Right lung (tissue), 5 donors: ENCODE results near the gene PACS1. TPM values are rescaled to one million over a fixed set of nuclear protein-coding genes. Genes with fewer than 3 reads are reported as not detected.
A peak's percentile ranks its signal among the peaks of the same experiment; 100 is the strongest.

Experiments used
- DNase-seq, 2 donors: peaks; one replicate each; pipeline ENCODE4 v3.0.0-alpha.2; 2013
- polyA plus RNA-seq, 5 donors: library from polyadenylated mRNA; unstranded; fragments of 120-200 nt; gene quantifications; one replicate each; pipeline versions ENCODE4 v1.2.1 to v1.2.3, GENCODE V29; 2013; ENCODE audit warnings: inconsistent platforms in 1 of 5, low replicate concordance in 1 of 5; ENCODE audit not compliant: insufficient read length in 5 of 5, insufficient read depth in 1 of 5

PACS1 gene
- polyA plus RNA-seq, 5 donors = 44.7 to 57.6 (median 49.0) TPM

- no peak for DNase-seq
These were observed 150.9 kb downstream of the PACS1 start for GRCh38 chr11:66221012-66221411.

GRCh38 chr11:66221726-66222236, 151.7 kb downstream of the PACS1 start:
- DNase-seq = no peak

GRCh38 chr11:66222358-66223149, 152.5 kb downstream of the PACS1 start:
- DNase-seq = peak; percentile 78 to 84

GRCh38 chr11:66224226-66224855, 154.3 kb downstream of the PACS1 start:
- no peak for DNase-seq

GRCh38 chr11:66225066-66225465, 155.0 kb downstream of the PACS1 start:
- no peak for DNase-seq

- DNase-seq = no peak
These were observed 156.0 kb downstream of the PACS1 start for GRCh38 chr11:66226101-66226500.

- DNase-seq = no peak
These were observed 157.6 kb downstream of the PACS1 start for GRCh38 chr11:66227700-66228099.

GRCh38 chr11:66228521-66228920, 158.4 kb downstream of the PACS1 start:
- peak; percentile 46 to 50 for DNase-seq

GRCh38 chr11:66230156-66230555, 160.1 kb downstream of the PACS1 start:
- no peak for DNase-seq

GRCh38 chr11:66230978-66231377, 160.9 kb downstream of the PACS1 start:
- DNase-seq = no peak

GRCh38 chr11:66231561-66231960, 161.5 kb downstream of the PACS1 start:
- DNase-seq = no peak

- no peak for DNase-seq
These were observed 162.7 kb downstream of the PACS1 start for GRCh38 chr11:66232769-66233168.

- DNase-seq = no peak
These were observed 163.2 kb downstream of the PACS1 start for GRCh38 chr11:66233301-66233700.

GRCh38 chr11:66235141-66235540, 165.1 kb downstream of the PACS1 start:
- no peak for DNase-seq

GRCh38 chr11:66237867-66238266, 167.8 kb downstream of the PACS1 start:
- no peak for DNase-seq

- no peak for DNase-seq
These were observed 168.8 kb downstream of the PACS1 start for GRCh38 chr11:66238786-66239413.

- DNase-seq = no peak
These were observed 169.4 kb downstream of the PACS1 start for GRCh38 chr11:66239511-66239910.

- no peak for DNase-seq
These were observed 170.1 kb downstream of the PACS1 start for GRCh38 chr11:66239998-66240780.

- no peak for DNase-seq
These were observed 170.7 kb downstream of the PACS1 start for GRCh38 chr11:66240781-66241136.

GRCh38 chr11:66242095-66242765, 172.2 kb downstream of the PACS1 start:
- no peak for DNase-seq

GRCh38 chr11:66243782-66244535, 173.9 kb downstream of the PACS1 start:
- DNase-seq = no peak
